GM23338 (cell line): Measurements from ENCODE around the gene RSPRY1. TPM values are rescaled to one million over a fixed set of nuclear protein-coding genes. Genes with fewer than 3 reads are reported as not detected.

ENCODE experiments used
- ATAC-seq: fragments of 200-7000 bp; cut with Tn5 transposase; 3 replicates; pipeline ENCODE4 v1.9.1; 2020
- DNase-seq: peaks from one replicate; pipeline ENCODE4 v3.0.0-alpha.2; 2015; ENCODE audit warnings: low spot score
- H2AFZ ChIP-seq: fragments of 200-600 bp; sonication (generic); 2 replicates; pipeline ENCODE4 v1.8.0; 2016; ENCODE audit warnings: antibody characterized with exemption, mild to moderate bottlenecking, moderate library complexity
- H3F3A ChIP-seq: fragments of 200-600 bp; sonication (generic); replicated peaks from 2 replicates; pipeline ENCODE4 v1.8.0; 2017; ENCODE audit warnings: antibody characterized with exemption, mixed run types, low read depth
- H3K27ac ChIP-seq: fragments of 200-600 bp; sonication (generic); 2 replicates; pipeline ENCODE4 v1.6.1; 2016; ENCODE audit warnings: low read depth
- H3K27me3 ChIP-seq: fragments of 200-600 bp; sonication (generic); 2 replicates; pipeline ENCODE4 v1.8.0; 2016; ENCODE audit warnings: mild to moderate bottlenecking, mixed run types, moderate library complexity; ENCODE audit not compliant: insufficient read depth
- H3K36me3 ChIP-seq: fragments of 200-600 bp; sonication (generic); 2 replicates; pipeline ENCODE4 v1.8.0; 2016; ENCODE audit warnings: mild to moderate bottlenecking; ENCODE audit not compliant: insufficient read depth
- H3K4me1 ChIP-seq: fragments of 200-600 bp; sonication (generic); 2 replicates; pipeline ENCODE4 v1.8.0; 2016; ENCODE audit warnings: mild to moderate bottlenecking, moderate library complexity; ENCODE audit not compliant: insufficient read depth
- H3K4me2 ChIP-seq: fragments of 200-600 bp; sonication (generic); 2 replicates; pipeline ENCODE4 v1.7.1; 2017; ENCODE audit warnings: mixed run types
- H3K4me3 ChIP-seq: fragments of 200-600 bp; sonication (generic); 2 replicates; pipeline ENCODE4 v1.6.1; 2016; ENCODE audit warnings: mixed run types
- H3K79me2 ChIP-seq: fragments of 200-600 bp; sonication (generic); replicated peaks from 2 replicates; pipeline ENCODE4 v1.8.0; 2017; ENCODE audit warnings: mild to moderate bottlenecking; ENCODE audit not compliant: insufficient read depth
- H3K9me2 ChIP-seq: fragments of 200-600 bp; sonication (generic); 2 replicates; pipeline ENCODE4 v1.8.0; 2017; ENCODE audit not compliant: insufficient read depth
- H4K20me1 ChIP-seq: fragments of 200-600 bp; sonication (generic); replicated peaks from 2 replicates; pipeline ENCODE4 v1.8.0; 2017; ENCODE audit warnings: mild to moderate bottlenecking; ENCODE audit not compliant: insufficient read depth
- H3K27ac Mint-ChIP-seq: 2 replicates; pipeline ENCODE4 v1.8.0; 2020; ENCODE audit warnings: inconsistent platforms, mild to moderate bottlenecking, moderate library complexity, mixed read lengths
- H3K27me3 Mint-ChIP-seq: 3 replicates; pipeline ENCODE4 v1.8.0; 2022; ENCODE audit warnings: low read depth, mild to moderate bottlenecking, moderate library complexity, mixed read lengths, inconsistent platforms; ENCODE audit not compliant: insufficient read depth, poor library complexity
- H3K36me3 Mint-ChIP-seq: 3 replicates; pipeline ENCODE4 v1.8.0; 2021; ENCODE audit warnings: low read depth, mild to moderate bottlenecking, inconsistent platforms, moderate library complexity, mixed read lengths
- H3K4me1 Mint-ChIP-seq: 3 replicates; pipeline ENCODE4 v1.8.0; 2020; ENCODE audit warnings: mild to moderate bottlenecking, inconsistent platforms, mixed read lengths
- H3K4me3 Mint-ChIP-seq: 3 replicates; pipeline ENCODE4 v1.8.0; 2021; ENCODE audit warnings: moderate library complexity, mild to moderate bottlenecking, inconsistent platforms, mixed read lengths
- H3K9me3 Mint-ChIP-seq: 3 replicates; pipeline ENCODE4 v1.8.0; 2020; ENCODE audit warnings: moderate library complexity, mild to moderate bottlenecking, inconsistent platforms, mixed read lengths
- CREB1 ChIP-seq: fragments of 250-450 bp; sonication (Bioruptor Pico); IDR thresholded peaks from 2 replicates; pipeline ENCODE4 v1.5.0; 2020; ENCODE audit warnings: low read depth, mild to moderate bottlenecking, moderate library complexity
- EZH2phosphoT487 ChIP-seq: fragments of 200-600 bp; sonication (generic); IDR thresholded peaks from one replicate; pipeline ENCODE4 v1.8.1; 2018; ENCODE audit warnings: antibody characterized with exemption; ENCODE audit not compliant: unreplicated experiment
- NANOG ChIP-seq: IDR thresholded peaks from 2 replicates; pipeline ENCODE4 v1.6.1; 2016; ENCODE audit warnings: antibody characterized with exemption, borderline replicate concordance
- STAT1 ChIP-seq: IDR thresholded peaks from one replicate; pipeline ENCODE4 v1.6.1; 2016; ENCODE audit warnings: antibody characterized with exemption; ENCODE audit not compliant: unreplicated experiment
- ZNF331 ChIP-seq: fragments of 250-450 bp; sonication (Bioruptor Pico); IDR thresholded peaks from 2 replicates; pipeline ENCODE4 v1.5.0; 2020; ENCODE audit warnings: low read depth, mild to moderate bottlenecking, moderate library complexity
- polyA plus RNA-seq: library from polyadenylated mRNA; unstranded; fragments of >200 nt; fragmentation: Nextera tagmentation; extraction: Ambion mirVana; gene quantifications from 2 replicates; pipeline ENCODE4 v1.2.1, GENCODE V29; 2016
- total RNA-seq: library from RNA; depleted of rRNA; stranded (reverse); fragments of >200 nt; shearing (Covaris generic); gene quantifications from 2 replicates; pipeline ENCODE4 v1.2.3, GENCODE V29; 2014
- TF ChIP-seq, protein P1 (sequence below): fragments of 250-450 bp; sonication (Bioruptor Pico); IDR thresholded peaks from 2 replicates; pipeline ENCODE4 v1.5.0; 2020; ENCODE audit warnings: mild to moderate bottlenecking, moderate library complexity
- TF ChIP-seq, protein P2 (sequence below): IDR thresholded peaks from 2 replicates; pipeline ENCODE4 v1.6.1; 2016; ENCODE audit warnings: antibody characterized with exemption
- TF ChIP-seq, protein P3 (sequence below): IDR thresholded peaks from one replicate; pipeline ENCODE4 v1.6.1; 2018; ENCODE audit warnings: antibody characterized with exemption; ENCODE audit not compliant: unreplicated experiment

The RSPRY1 gene
- total and polyA plus RNA-seq, 2 experiments from 2014 or later = 25.8 to 35.9 TPM

DNA sequence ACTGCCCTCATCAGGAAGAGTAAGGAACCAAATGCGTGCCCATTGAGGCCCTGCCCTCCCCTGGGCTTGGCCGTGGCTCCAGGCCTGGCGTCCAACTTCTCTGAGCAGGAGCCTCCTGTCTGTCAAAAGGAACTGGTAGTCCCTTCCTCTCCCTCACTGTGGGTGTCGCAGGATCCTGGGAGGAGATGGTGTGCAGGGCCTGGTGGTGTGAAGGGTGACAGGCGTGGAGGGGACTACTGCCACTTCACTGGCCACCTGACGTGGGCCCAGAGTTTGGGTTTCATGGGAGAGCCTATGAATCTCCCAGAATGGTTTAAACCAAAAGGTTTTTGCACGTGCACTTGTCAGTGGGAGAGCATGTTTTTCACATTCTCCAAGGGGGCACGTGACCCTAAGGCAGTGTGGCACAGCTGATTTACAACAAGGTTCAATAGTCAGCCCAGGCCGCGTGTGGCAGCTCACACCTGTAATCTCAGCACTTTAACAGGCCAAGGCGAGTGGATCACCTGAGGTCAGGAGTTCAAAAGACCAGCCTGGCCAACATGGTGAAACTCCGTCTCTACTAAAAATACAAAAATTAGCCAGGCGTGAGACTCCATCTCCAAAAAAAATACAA is 71.4 kb downstream of the RSPRY1 start (continued):
- TF ChIP-seq, protein P1, sequence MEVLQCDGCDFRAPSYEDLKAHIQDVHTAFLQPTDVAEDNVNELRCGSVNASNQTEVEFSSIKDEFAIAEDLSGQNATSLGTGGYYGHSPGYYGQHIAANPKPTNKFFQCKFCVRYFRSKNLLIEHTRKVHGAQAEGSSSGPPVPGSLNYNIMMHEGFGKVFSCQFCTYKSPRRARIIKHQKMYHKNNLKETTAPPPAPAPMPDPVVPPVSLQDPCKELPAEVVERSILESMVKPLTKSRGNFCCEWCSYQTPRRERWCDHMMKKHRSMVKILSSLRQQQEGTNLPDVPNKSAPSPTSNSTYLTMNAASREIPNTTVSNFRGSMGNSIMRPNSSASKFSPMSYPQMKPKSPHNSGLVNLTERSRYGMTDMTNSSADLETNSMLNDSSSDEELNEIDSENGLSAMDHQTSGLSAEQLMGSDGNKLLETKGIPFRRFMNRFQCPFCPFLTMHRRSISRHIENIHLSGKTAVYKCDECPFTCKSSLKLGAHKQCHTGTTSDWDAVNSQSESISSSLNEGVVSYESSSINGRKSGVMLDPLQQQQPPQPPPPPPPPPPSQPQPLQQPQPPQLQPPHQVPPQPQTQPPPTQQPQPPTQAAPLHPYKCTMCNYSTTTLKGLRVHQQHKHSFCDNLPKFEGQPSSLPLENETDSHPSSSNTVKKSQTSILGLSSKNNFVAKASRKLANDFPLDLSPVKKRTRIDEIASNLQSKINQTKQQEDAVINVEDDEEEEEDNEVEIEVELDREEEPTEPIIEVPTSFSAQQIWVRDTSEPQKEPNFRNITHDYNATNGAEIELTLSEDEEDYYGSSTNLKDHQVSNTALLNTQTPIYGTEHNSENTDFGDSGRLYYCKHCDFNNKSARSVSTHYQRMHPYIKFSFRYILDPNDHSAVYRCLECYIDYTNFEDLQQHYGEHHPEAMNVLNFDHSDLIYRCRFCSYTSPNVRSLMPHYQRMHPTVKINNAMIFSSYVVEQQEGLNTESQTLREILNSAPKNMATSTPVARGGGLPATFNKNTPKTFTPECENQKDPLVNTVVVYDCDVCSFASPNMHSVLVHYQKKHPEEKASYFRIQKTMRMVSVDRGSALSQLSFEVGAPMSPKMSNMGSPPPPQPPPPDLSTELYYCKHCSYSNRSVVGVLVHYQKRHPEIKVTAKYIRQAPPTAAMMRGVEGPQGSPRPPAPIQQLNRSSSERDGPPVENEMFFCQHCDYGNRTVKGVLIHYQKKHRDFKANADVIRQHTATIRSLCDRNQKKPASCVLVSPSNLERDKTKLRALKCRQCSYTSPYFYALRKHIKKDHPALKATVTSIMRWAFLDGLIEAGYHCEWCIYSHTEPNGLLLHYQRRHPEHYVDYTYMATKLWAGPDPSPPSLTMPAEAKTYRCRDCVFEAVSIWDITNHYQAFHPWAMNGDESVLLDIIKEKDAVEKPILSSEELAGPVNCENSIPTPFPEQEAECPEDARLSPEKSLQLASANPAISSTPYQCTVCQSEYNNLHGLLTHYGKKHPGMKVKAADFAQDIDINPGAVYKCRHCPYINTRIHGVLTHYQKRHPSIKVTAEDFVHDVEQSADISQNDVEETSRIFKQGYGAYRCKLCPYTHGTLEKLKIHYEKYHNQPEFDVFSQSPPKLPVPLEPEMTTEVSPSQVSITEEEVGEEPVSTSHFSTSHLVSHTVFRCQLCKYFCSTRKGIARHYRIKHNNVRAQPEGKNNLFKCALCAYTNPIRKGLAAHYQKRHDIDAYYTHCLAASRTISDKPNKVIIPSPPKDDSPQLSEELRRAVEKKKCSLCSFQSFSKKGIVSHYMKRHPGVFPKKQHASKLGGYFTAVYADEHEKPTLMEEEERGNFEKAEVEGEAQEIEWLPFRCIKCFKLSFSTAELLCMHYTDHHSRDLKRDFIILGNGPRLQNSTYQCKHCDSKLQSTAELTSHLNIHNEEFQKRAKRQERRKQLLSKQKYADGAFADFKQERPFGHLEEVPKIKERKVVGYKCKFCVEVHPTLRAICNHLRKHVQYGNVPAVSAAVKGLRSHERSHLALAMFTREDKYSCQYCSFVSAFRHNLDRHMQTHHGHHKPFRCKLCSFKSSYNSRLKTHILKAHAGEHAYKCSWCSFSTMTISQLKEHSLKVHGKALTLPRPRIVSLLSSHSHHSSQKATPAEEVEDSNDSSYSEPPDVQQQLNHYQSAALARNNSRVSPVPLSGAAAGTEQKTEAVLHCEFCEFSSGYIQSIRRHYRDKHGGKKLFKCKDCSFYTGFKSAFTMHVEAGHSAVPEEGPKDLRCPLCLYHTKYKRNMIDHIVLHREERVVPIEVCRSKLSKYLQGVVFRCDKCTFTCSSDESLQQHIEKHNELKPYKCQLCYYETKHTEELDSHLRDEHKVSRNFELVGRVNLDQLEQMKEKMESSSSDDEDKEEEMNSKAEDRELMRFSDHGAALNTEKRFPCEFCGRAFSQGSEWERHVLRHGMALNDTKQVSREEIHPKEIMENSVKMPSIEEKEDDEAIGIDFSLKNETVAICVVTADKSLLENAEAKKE = no peak

- Mint-ChIP-seq H3K9me3 (no peaks in the 10 kb centered on the region), H3K36me3 (no peaks in the 10 kb centered on the region), H3K27me3 (peaks cover 6% of the 10 kb centered on the region), H3K4me3 (no peak overlapping the region), H3K27ac (no peak overlapping the region), H3K4me1 (peaks cover 13% of the 10 kb centered on the region)
- Histone ChIP-seq H3K27ac (no peak overlapping the region), H3K4me1 (peaks cover 7% of the 10 kb centered on the region), H2AFZ (no peak overlapping the region), H3K27me3 (no peaks in the 10 kb centered on the region), H3K4me3 (no peak overlapping the region), H3K79me2 (no peaks in the 10 kb centered on the region), H3K9me2 (no peaks in the 10 kb centered on the region), H3K36me3 (no peaks in the 10 kb centered on the region), H3F3A (no peaks in the 10 kb centered on the region), H4K20me1 (no peaks in the 10 kb centered on the region), H3K4me2 (no peak overlapping the region)
- no peak for DNase-seq
- ATAC-seq = no peak
- TF ChIP-seq ZNF331 (CRISPR knock-in tag) (no peak), STAT1 (no peak), EZH2phosphoT487 (no peak), NANOG (no peak), CREB1 (CRISPR knock-in tag) (no peak)
- TF ChIP-seq, protein P2, sequence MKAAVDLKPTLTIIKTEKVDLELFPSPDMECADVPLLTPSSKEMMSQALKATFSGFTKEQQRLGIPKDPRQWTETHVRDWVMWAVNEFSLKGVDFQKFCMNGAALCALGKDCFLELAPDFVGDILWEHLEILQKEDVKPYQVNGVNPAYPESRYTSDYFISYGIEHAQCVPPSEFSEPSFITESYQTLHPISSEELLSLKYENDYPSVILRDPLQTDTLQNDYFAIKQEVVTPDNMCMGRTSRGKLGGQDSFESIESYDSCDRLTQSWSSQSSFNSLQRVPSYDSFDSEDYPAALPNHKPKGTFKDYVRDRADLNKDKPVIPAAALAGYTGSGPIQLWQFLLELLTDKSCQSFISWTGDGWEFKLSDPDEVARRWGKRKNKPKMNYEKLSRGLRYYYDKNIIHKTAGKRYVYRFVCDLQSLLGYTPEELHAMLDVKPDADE = no peak
- TF ChIP-seq, protein P3, sequence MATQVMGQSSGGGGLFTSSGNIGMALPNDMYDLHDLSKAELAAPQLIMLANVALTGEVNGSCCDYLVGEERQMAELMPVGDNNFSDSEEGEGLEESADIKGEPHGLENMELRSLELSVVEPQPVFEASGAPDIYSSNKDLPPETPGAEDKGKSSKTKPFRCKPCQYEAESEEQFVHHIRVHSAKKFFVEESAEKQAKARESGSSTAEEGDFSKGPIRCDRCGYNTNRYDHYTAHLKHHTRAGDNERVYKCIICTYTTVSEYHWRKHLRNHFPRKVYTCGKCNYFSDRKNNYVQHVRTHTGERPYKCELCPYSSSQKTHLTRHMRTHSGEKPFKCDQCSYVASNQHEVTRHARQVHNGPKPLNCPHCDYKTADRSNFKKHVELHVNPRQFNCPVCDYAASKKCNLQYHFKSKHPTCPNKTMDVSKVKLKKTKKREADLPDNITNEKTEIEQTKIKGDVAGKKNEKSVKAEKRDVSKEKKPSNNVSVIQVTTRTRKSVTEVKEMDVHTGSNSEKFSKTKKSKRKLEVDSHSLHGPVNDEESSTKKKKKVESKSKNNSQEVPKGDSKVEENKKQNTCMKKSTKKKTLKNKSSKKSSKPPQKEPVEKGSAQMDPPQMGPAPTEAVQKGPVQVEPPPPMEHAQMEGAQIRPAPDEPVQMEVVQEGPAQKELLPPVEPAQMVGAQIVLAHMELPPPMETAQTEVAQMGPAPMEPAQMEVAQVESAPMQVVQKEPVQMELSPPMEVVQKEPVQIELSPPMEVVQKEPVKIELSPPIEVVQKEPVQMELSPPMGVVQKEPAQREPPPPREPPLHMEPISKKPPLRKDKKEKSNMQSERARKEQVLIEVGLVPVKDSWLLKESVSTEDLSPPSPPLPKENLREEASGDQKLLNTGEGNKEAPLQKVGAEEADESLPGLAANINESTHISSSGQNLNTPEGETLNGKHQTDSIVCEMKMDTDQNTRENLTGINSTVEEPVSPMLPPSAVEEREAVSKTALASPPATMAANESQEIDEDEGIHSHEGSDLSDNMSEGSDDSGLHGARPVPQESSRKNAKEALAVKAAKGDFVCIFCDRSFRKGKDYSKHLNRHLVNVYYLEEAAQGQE = no peak
These were observed 72.2 kb downstream of the RSPRY1 start for GRCh38 chr16:57258226-57258909.
